HepG2 (cell line): Measurements from ENCODE around the gene MAN2A2.

Experiments
- CTCF ChIP-seq: sonication (generic); formaldehyde crosslinking; IDR thresholded peaks from 2 replicates; pipeline ENCODE4 v1.5.0; 2020; ENCODE audit warnings: mild to moderate bottlenecking, missing genetic modification reagents, moderate library complexity
- FOXO1 ChIP-seq: sonication (generic); formaldehyde crosslinking; IDR thresholded peaks from 2 replicates; pipeline ENCODE4 v1.4.0; 2020; ENCODE audit warnings: missing genetic modification reagents
- IKZF1 ChIP-seq: fragments of 450-650 bp; IDR thresholded peaks from 2 replicates; pipeline ENCODE4 v1.7.1; 2016
- PHF5A ChIP-seq: IDR thresholded peaks from one replicate; pipeline ENCODE4 v1.6.1; 2018; ENCODE audit warnings: low read depth, missing genetic modification reagents; ENCODE audit not compliant: unreplicated experiment
- POLR2A ChIP-seq, 2 experiments: IDR thresholded peaks; 2 replicates each; pipeline ENCODE4 v1.6.1; 2011; ENCODE audit warnings: low read depth in 2 of 2, low read length in 2 of 2, mild to moderate bottlenecking in 1 of 2, moderate library complexity in 1 of 2; ENCODE audit not compliant: insufficient read depth in 1 of 2
- POLR2AphosphoS5 ChIP-seq: IDR thresholded peaks from 2 replicates; pipeline ENCODE4 v1.6.1; 2012; ENCODE audit warnings: low read depth, low read length
- ZBTB14 ChIP-seq: sonication (generic); formaldehyde crosslinking; IDR thresholded peaks from 2 replicates; pipeline ENCODE4 v1.4.0; 2020; ENCODE audit warnings: missing genetic modification reagents
- ZBTB39 ChIP-seq: sonication (generic); formaldehyde crosslinking; IDR thresholded peaks from 2 replicates; pipeline ENCODE4 v1.5.0; 2020; ENCODE audit warnings: missing genetic modification reagents
- ZNF766 ChIP-seq: sonication (generic); formaldehyde crosslinking; IDR thresholded peaks from 2 replicates; pipeline ENCODE4 v1.5.0; 2020; ENCODE audit warnings: missing genetic modification reagents, borderline replicate concordance

- TF ChIP-seq POLR2A (IDR thresholded peaks at IDR 0.05; ENCODE audit: insufficient read depth in 1 of 2, low read depth in 2 of 2, low read length in 2 of 2) (no peak), IKZF1 (no peak), PHF5A (no peak), CTCF (CRISPR knock-in tag) (no peak), ZBTB14 (no peak), ZNF766 (CRISPR knock-in tag) (no peak), POLR2AphosphoS5 (no peak), ZBTB39 (CRISPR knock-in tag) (no peak), FOXO1 (CRISPR knock-in tag) (no peak)
Observed at GRCh38 chr15:90873488-90873997, 29.6 kb upstream of the MAN2A2 start.
